ENCODE results near the gene MLLT6. TPM values are rescaled to one million over a fixed set of nuclear protein-coding genes. Genes with fewer than 3 reads are reported as not detected.

MLLT6 gene
- total RNA-seq, 2 experiments from 2014 or later, result 81.7 to 174 TPM

- H2AFZ ChIP-seq (ENCODE audit: low read length), result peak overlapping the region; percentile 10; the same call in 1 of the 2 replicates
- DNase-seq (ENCODE audit: low spot score), result peak; percentile 64
- peak overlapping the region; percentile 80 for H3K4me2 ChIP-seq (ENCODE audit: low read length)
- peak overlapping the region; percentile 84 for H3K27ac ChIP-seq (ENCODE audit: low read depth, low read length, poor library complexity, severe bottlenecking)
- peaks cover 6% of the 10 kb centered on the region; the same call in 1 of the 2 replicates for H3K36me3 ChIP-seq (ENCODE audit: insufficient read depth, low read length)
- no peaks in the 10 kb centered on the region for H3K9me2 ChIP-seq (ENCODE audit: insufficient read depth, low read length)
- POLR2A ChIA-PET, result interaction anchor here (0.7 kb wide), 1 partner anchor 164 kb away, joined by 3 read pairs; no protein-coding TSS in a partner anchor
- TF ChIP-seq CTCF (conservative IDR thresholded peaks at IDR 0.05; ENCODE audit: low read length) (no peak), EZH2phosphoT487 (IDR thresholded peaks at IDR 0.05; ENCODE audit: borderline replicate concordance, low read depth, low read length) (no peak)
- CTCF ChIA-PET (ENCODE audit: unreplicated experiment), result no interaction called here
- intact Hi-C loops (cut with micrococcal nuclease; ENCODE audit: unreplicated experiment), result loop anchor here (1.0 to 2.0 kb wide), 2 partner anchors 17 to 44 kb away; partner anchors contain the start of gene CISD3
- BruUV-seq (replicated peaks), result no TSS peak
- H3K4me3 ChIP-seq (ENCODE audit: low read depth, low read length, poor library complexity, severe bottlenecking), result peak overlapping the region; percentile 79
- H3K4me1 ChIP-seq (ENCODE audit: insufficient read depth, low read length, poor library complexity, severe bottlenecking), result peaks cover 71% of the 10 kb centered on the region
- no peaks in the 10 kb centered on the region for H3K9me3 ChIP-seq (ENCODE audit: low read length)
- H4K20me1 ChIP-seq (ENCODE audit: insufficient read depth, low read length), result no peaks in the 10 kb centered on the region
- peaks cover 54% of the 10 kb centered on the region for H3K79me2 ChIP-seq (ENCODE audit: insufficient read depth, low read depth, low read length)
These were observed 41.9 kb downstream of the MLLT6 start for GRCh38 chr17:38746849-38747462.

- CTCF ChIA-PET (ENCODE audit: unreplicated experiment), result no interaction called here
These were observed 42.5 kb downstream of the MLLT6 start for GRCh38 chr17:38747463-38748148.

More at GRCh38 chr17:38747463-38748148, 42.5 kb downstream of the MLLT6 start:
- TF ChIP-seq CTCF (conservative IDR thresholded peaks at IDR 0.05; ENCODE audit: low read length) (peak; percentile 65), EZH2phosphoT487 (IDR thresholded peaks at IDR 0.05; ENCODE audit: borderline replicate concordance, low read depth, low read length) (no peak)
- Histone ChIP-seq H3K9me3 (ENCODE audit: low read length) (no peaks in the 10 kb centered on the region), H3K27ac (ENCODE audit: low read depth, low read length, poor library complexity, severe bottlenecking) (peak overlapping the region; percentile 84), H2AFZ (ENCODE audit: low read length) (peak overlapping the region; percentile 61; the same call in 1 of the 2 replicates), H3K9me2 (ENCODE audit: insufficient read depth, low read length) (no peaks in the 10 kb centered on the region), H4K20me1 (ENCODE audit: insufficient read depth, low read length) (no peaks in the 10 kb centered on the region), H3K4me1 (ENCODE audit: insufficient read depth, low read length, poor library complexity, severe bottlenecking) (peaks cover 65% of the 10 kb centered on the region), H3K79me2 (ENCODE audit: insufficient read depth, low read depth, low read length) (peaks cover 47% of the 10 kb centered on the region), H3K36me3 (ENCODE audit: insufficient read depth, low read length) (peaks cover 6% of the 10 kb centered on the region; the same call in 1 of the 2 replicates), H3K4me2 (ENCODE audit: low read length) (peak overlapping the region; percentile 80), H3K4me3 (ENCODE audit: low read depth, low read length, poor library complexity, severe bottlenecking) (peak overlapping the region; percentile 79)
- no TSS peak for BruUV-seq (replicated peaks)
- intact Hi-C loops (cut with micrococcal nuclease; ENCODE audit: unreplicated experiment), result loop anchor here (1.0 to 2.0 kb wide), 2 partner anchors 17 to 45 kb away; partner anchors contain the start of gene CISD3
- peak; percentile 70 for DNase-seq (ENCODE audit: low spot score)
- POLR2A ChIA-PET, result no interaction called here

All from OCI-LY7 (cell line).